ENCODE results near the gene MYO1A.
"Not testable (repeated sequence)": the region's sequence is repeated elsewhere in the genome, so short reads cannot be mapped to it uniquely, and the experiment has no call there.

The MYO1A gene

DNA sequence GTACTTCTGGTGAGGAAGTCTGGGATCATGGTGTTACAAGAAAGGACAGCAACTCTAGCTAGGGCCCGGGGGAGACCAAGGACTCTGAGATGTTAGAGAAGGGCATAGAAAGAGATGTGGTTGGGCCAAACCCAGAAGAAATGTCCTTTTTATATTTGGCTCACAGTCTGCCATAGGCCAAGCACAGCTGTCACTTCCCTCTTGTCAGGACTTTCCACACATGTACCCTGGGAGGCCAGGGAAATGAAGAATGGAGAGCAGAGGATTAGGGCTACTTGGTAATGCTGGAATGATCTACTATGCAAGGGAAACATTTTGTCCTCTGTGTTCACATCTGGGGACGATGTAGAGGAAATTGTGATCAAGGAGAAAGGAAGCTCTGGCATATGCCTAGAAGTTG, 9.2 kb downstream of the MYO1A start:
- no peak overlapping the region for H3K9ac ChIP-seq (ENCODE audit: low read depth, low read length)
- no peaks in the 10 kb centered on the region for H3K27me3 ChIP-seq (ENCODE audit: control insufficient read depth, insufficient read depth, low read length)
- H3K36me3 ChIP-seq (ENCODE audit: control insufficient read depth, insufficient read depth, low read length) = no peaks in the 10 kb centered on the region

DNA sequence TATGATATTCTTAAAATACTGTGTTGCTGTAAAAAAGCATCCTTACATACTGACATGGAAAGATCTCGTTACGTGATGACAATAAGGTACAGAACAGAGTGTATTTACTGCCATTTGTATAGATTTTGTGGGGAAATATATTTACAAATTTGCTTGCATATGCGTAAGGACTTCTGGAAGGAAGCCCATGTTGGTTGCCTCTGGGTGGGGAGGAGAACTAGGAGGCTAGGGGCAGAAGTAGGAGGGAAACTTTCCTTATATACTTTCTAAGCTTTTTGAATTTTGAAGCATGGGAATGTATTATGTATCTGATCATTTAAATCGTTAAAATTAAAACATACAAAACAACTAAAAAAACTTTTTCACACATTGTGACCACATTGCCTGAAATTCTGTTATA, 9.7 kb downstream of the MYO1A start:
- Histone ChIP-seq H3K36me3 (ENCODE audit: control insufficient read depth, insufficient read depth, low read length) (no peaks in the 10 kb centered on the region), H3K27me3 (ENCODE audit: control insufficient read depth, insufficient read depth, low read length) (no peaks in the 10 kb centered on the region), H3K4me3 (ENCODE audit: low read depth, low read length) (no peak overlapping the region), H3K4me1 (ENCODE audit: control insufficient read depth, insufficient read depth, low read length) (no peaks in the 10 kb centered on the region), H3K9ac (ENCODE audit: low read depth, low read length) (no peak overlapping the region), H3K9me3 (ENCODE audit: control insufficient read depth, insufficient read depth, low read length) (no peaks in the 10 kb centered on the region)

More for the DNA sequence above, 9.2 kb downstream of the MYO1A start:
- Histone ChIP-seq H3K9me3 (ENCODE audit: control insufficient read depth, insufficient read depth, low read length) (no peaks in the 10 kb centered on the region), H3K4me1 (ENCODE audit: control insufficient read depth, insufficient read depth, low read length) (no peaks in the 10 kb centered on the region), H3K4me3 (ENCODE audit: low read depth, low read length) (no peak overlapping the region)

DNA sequence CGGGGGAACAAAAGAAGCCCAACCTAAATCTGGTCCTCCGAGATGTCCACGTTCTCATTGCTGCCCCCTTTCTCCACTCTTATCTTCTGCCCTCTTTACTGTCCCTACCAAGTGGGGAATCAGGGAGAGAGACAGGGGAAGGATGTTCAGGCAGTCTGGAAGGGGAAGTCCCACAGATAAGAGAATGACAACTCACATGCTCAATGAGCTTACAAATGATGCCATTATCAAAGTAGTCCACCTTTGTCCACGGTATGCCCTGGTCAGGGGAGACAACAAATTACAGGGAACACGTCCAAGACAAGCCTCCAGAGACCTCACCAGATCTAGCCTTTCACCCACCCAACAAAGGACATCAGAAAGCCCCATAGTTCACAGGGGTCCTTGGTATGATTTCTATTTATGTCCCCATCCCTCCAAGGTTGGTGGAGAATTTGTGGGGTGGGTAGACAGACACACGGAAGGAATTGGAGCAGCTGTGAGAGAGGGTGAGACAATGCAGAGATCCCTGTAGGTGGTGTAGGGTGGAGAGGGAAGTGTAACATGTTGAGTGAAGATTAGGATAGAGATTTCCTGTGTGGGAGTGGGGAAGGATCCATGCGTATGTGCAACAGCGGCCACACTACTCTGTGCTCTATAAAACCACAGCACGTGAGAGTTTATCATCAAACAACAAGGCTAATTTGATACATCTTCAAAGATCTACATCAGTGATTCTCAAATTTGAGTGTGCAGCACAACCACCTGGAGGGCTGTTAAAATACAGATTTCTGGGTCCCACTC, 10.7 kb downstream of the MYO1A start:
- Histone ChIP-seq H3K9me3 (ENCODE audit: control insufficient read depth, insufficient read depth, low read length) (no peaks in the 10 kb centered on the region), H3K27me3 (ENCODE audit: control insufficient read depth, insufficient read depth, low read length) (no peaks in the 10 kb centered on the region), H3K9ac (ENCODE audit: low read depth, low read length) (no peak overlapping the region), H3K36me3 (ENCODE audit: control insufficient read depth, insufficient read depth, low read length) (no peaks in the 10 kb centered on the region), H3K4me1 (ENCODE audit: control insufficient read depth, insufficient read depth, low read length) (no peaks in the 10 kb centered on the region), H3K4me3 (ENCODE audit: low read depth, low read length) (no peak overlapping the region)

DNA sequence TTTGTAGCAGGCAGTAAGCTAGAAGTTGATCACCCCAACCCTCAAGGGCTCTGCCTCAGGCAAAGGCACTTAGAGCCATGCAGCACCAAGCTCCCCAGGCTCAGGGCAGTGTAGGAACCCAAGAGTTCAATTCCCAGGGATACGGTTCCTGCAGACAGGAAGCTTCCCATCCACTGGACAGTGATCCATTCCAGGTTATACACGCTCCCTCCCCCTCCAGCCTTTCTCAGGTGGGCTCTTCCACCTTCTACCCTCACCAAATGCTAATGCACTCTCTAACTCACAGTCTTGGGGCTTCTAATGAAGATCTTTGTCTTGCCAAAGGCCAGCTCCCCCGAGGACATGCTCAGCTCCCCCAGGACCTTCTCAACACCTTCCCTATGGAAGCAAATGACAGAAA, 12.7 kb downstream of the MYO1A start:
- H3K4me3 ChIP-seq (ENCODE audit: low read depth, low read length) = no peak overlapping the region
- no peaks in the 10 kb centered on the region for H3K9me3 ChIP-seq (ENCODE audit: control insufficient read depth, insufficient read depth, low read length)
- no peaks in the 10 kb centered on the region for H3K4me1 ChIP-seq (ENCODE audit: control insufficient read depth, insufficient read depth, low read length)
- no peak overlapping the region for H3K9ac ChIP-seq (ENCODE audit: low read depth, low read length)
- H3K36me3 ChIP-seq (ENCODE audit: control insufficient read depth, insufficient read depth, low read length) = no peaks in the 10 kb centered on the region
- no peaks in the 10 kb centered on the region for H3K27me3 ChIP-seq (ENCODE audit: control insufficient read depth, insufficient read depth, low read length)

DNA sequence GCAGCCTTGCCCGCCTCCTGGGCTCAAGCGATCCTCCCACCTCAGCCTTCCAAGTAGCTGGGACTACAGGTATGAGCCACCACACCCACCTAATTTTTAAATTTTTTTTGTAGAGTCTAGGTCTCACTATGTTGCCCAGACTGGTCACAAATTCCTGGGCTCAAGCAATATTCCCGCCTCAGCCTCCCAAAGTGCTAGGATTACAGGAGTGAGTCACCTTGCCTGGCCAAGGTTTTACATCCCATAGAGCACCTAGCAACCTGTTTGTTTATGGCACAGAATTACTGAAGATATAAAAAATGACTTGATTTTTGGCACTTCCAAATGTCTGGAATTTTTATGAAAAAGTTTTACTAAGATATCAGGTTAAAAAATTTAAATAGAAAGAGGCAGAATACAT, 16.5 kb downstream of the MYO1A start:
- H3K9me3 ChIP-seq (ENCODE audit: control insufficient read depth, insufficient read depth, low read length) = no peaks in the 10 kb centered on the region
- no peaks in the 10 kb centered on the region for H3K4me1 ChIP-seq (ENCODE audit: control insufficient read depth, insufficient read depth, low read length)
- H3K36me3 ChIP-seq (ENCODE audit: control insufficient read depth, insufficient read depth, low read length) = no peaks in the 10 kb centered on the region
- no peak overlapping the region for H3K9ac ChIP-seq (ENCODE audit: low read depth, low read length)
- no peak overlapping the region for H3K4me3 ChIP-seq (ENCODE audit: low read depth, low read length)
- no peaks in the 10 kb centered on the region for H3K27me3 ChIP-seq (ENCODE audit: control insufficient read depth, insufficient read depth, low read length)

- no peak overlapping the region for H3K4me3 ChIP-seq (ENCODE audit: low read depth, low read length)
- H3K9ac ChIP-seq (ENCODE audit: low read depth, low read length) = no peak overlapping the region
- H3K9me3 ChIP-seq (ENCODE audit: control insufficient read depth, insufficient read depth, low read length) = no peaks in the 10 kb centered on the region
These were observed 18.1 kb downstream of the MYO1A start for GRCh38 chr12:57031789-57032188.

DNA sequence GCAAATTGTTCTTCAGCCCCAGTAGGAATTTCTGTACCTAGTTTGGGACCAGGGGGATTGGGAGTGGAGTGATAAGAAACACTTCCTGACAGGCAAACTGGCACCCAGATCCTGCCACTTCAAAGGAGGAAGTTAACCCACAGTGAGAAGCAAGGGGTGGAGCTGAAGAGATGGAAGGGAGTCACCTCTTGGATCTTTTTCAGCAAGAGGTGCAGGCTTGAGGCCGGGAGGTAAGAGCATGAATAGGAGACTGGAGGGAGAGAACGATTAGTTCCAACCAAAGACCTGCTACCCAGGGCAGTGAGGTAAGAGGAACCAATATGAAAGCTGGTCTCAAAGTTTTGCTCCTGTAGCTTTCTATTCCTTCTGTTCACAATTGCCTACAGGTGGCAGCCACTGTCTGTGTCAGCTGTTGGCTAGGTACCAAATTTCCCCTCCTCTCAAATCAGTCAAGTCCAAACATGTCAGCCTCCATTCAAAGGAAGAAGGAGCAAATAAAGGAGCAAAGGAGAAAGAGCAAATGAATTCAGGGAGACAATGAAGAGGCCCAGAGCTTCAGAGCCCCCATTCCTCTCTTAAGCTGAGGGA, 18.7 kb downstream of the MYO1A start:
- Histone ChIP-seq H3K9ac (ENCODE audit: low read depth, low read length) (no peak overlapping the region), H3K36me3 (ENCODE audit: control insufficient read depth, insufficient read depth, low read length) (no peaks in the 10 kb centered on the region), H3K27me3 (ENCODE audit: control insufficient read depth, insufficient read depth, low read length) (peaks cover 2% of the 10 kb centered on the region), H3K4me1 (ENCODE audit: control insufficient read depth, insufficient read depth, low read length) (peaks cover 2% of the 10 kb centered on the region), H3K4me3 (ENCODE audit: low read depth, low read length) (no peak overlapping the region), H3K9me3 (ENCODE audit: control insufficient read depth, insufficient read depth, low read length) (no peaks in the 10 kb centered on the region)

More at GRCh38 chr12:57031789-57032188, 18.1 kb downstream of the MYO1A start:
- no peaks in the 10 kb centered on the region for H3K36me3 ChIP-seq (ENCODE audit: control insufficient read depth, insufficient read depth, low read length)
- H3K27me3 ChIP-seq (ENCODE audit: control insufficient read depth, insufficient read depth, low read length) = peaks cover 2% of the 10 kb centered on the region
- peaks cover 2% of the 10 kb centered on the region for H3K4me1 ChIP-seq (ENCODE audit: control insufficient read depth, insufficient read depth, low read length)

DNA sequence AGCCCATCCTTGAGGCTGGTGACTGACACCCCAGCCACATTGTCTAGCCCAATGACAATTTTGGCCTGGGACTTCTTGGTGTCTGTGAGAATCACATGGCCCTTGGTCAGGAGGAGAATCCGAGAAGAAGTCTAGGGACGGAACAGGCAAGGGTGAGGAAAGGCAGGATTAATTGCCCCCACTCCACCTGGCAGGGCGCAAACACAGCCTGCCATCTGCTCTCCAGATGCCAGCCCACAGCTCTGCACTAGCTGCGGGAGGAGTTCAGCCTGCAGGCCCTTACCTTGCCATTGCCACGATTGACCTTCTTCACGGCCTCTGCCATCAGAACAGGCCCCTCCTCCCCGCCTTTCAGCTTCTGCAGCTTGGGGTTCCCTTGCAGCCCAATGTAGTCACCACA, 20.5 kb downstream of the MYO1A start:
- no peak overlapping the region for H3K9ac ChIP-seq (ENCODE audit: low read depth, low read length)
- no peaks in the 10 kb centered on the region for H3K9me3 ChIP-seq (ENCODE audit: control insufficient read depth, insufficient read depth, low read length)
- peaks cover 2% of the 10 kb centered on the region for H3K27me3 ChIP-seq (ENCODE audit: control insufficient read depth, insufficient read depth, low read length)
- H3K4me3 ChIP-seq (ENCODE audit: low read depth, low read length) = no peak overlapping the region
- peaks cover 2% of the 10 kb centered on the region for H3K4me1 ChIP-seq (ENCODE audit: control insufficient read depth, insufficient read depth, low read length)
- no peaks in the 10 kb centered on the region for H3K36me3 ChIP-seq (ENCODE audit: control insufficient read depth, insufficient read depth, low read length)

DNA sequence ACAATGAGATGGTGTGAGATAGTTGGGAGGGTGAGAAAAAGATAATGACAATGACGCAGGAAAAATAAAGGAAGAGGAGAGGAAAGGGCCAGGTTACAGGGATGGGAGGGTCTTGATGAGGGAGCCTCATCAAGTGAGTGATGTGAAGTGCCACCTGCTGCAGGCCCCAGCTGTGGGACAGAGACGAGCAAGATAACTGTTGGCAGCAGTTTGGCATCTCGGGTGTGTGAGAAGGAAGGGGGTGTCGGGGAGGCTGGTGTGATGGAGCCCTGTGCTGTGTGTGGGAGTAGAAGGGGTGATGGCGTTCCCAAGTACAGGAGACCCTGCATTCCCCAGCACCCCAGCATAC, 22.1 kb downstream of the MYO1A start:
- H3K4me1 ChIP-seq (ENCODE audit: control insufficient read depth, insufficient read depth, low read length) = peaks cover 2% of the 10 kb centered on the region
- H3K27me3 ChIP-seq (ENCODE audit: control insufficient read depth, insufficient read depth, low read length) = peaks cover 2% of the 10 kb centered on the region
- H3K4me3 ChIP-seq (ENCODE audit: low read depth, low read length) = no peak overlapping the region
- no peaks in the 10 kb centered on the region for H3K36me3 ChIP-seq (ENCODE audit: control insufficient read depth, insufficient read depth, low read length)
- H3K9me3 ChIP-seq (ENCODE audit: control insufficient read depth, insufficient read depth, low read length) = no peaks in the 10 kb centered on the region
- no peak overlapping the region for H3K9ac ChIP-seq (ENCODE audit: low read depth, low read length)

DNA sequence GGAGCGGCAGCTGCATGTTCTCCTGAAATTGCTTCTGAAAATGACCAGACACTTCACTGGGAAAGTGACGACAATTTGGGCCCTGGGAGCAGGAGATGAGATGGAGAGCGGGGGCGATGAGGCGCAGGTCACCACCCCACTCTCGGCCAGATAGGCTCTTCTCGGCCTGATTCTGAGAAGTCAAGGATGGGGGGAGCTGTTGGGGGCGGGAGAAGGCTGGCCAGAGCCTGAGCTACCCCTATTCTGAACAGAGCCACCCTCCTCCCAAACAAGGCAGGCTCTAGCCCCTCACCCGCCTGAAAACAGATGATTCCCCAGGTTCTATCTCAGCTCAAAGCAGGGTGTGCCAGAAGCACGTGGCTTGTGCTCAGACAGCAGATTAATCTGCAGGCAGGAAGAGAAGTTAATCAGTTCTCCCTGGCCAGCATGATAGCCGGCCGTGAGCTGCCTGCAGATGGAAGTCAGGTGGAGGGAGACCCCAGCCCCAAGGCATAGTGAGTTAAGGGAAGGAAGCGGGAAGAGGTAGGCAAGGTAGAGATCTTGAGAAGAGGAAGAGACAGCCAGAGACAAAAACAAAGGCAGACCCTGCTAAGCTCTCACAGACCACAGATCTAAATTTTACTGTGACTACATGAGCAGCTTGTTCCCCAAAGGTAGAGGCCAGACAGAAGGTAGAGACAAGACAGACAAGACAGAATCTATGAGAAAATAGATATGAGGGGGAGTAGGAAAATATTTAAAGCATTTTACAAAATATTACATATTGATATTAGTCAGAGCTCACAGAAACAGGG, 22.7 kb downstream of the MYO1A start:
- Histone ChIP-seq H3K4me3 (ENCODE audit: low read depth, low read length) (no peak overlapping the region), H3K9ac (ENCODE audit: low read depth, low read length) (no peak overlapping the region), H3K4me1 (ENCODE audit: control insufficient read depth, insufficient read depth, low read length) (peaks cover 2% of the 10 kb centered on the region), H3K36me3 (ENCODE audit: control insufficient read depth, insufficient read depth, low read length) (no peaks in the 10 kb centered on the region), H3K27me3 (ENCODE audit: control insufficient read depth, insufficient read depth, low read length) (peaks cover 2% of the 10 kb centered on the region), H3K9me3 (ENCODE audit: control insufficient read depth, insufficient read depth, low read length) (no peaks in the 10 kb centered on the region)

GRCh38 chr12:57025196-57025595, 24.7 kb downstream of the MYO1A start:
- Histone ChIP-seq H3K4me3 (ENCODE audit: low read depth, low read length) (no peak overlapping the region), H3K4me1 (ENCODE audit: control insufficient read depth, insufficient read depth, low read length) (peaks cover 2% of the 10 kb centered on the region), H3K27me3 (ENCODE audit: control insufficient read depth, insufficient read depth, low read length) (peaks cover 2% of the 10 kb centered on the region), H3K9ac (ENCODE audit: low read depth, low read length) (no peak overlapping the region), H3K36me3 (ENCODE audit: control insufficient read depth, insufficient read depth, low read length) (no peaks in the 10 kb centered on the region), H3K9me3 (ENCODE audit: control insufficient read depth, insufficient read depth, low read length) (no peaks in the 10 kb centered on the region)

DNA sequence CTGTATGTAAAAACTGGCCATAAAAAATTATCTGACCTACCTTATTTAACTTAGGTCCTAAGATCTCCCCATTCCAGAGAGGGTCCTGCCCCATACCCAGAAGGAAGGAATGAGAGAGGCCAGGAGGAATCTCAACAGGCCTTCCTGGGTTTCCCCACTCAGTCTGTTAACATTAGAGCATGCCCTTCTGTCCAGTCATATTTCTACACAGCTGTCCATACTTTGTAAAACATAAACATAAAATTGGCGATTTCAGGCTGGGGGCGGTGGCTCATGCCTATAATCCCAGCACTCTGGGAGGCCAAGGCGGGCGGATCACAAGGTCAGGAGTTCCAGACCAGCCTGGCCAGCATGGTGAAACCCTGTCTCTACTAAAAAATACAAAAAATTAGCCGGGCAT, 27.6 kb downstream of the MYO1A start:
- H3K9ac ChIP-seq (ENCODE audit: low read depth, low read length); H3K4me3 ChIP-seq (ENCODE audit: low read depth, low read length); H3K9me3 ChIP-seq (ENCODE audit: control insufficient read depth, insufficient read depth, low read length); H3K27me3 ChIP-seq (ENCODE audit: control insufficient read depth, insufficient read depth, low read length); H3K36me3 ChIP-seq (ENCODE audit: control insufficient read depth, insufficient read depth, low read length); H3K4me1 ChIP-seq (ENCODE audit: control insufficient read depth, insufficient read depth, low read length): not testable (repeated sequence)
